GM19351 (cell line): ENCODE data around the gene LMAN2L.
"Not testable (repeated sequence)": the region's sequence is repeated elsewhere in the genome, so short reads cannot be mapped to it uniquely, and the experiment has no call there.

Experiments
- ATAC-seq: cut with Tn5 transposase; IDR thresholded peaks from one replicate; pipeline ENCODE4 v1.9.1; 2021; ENCODE audit warnings: mild to moderate bottlenecking, moderate library complexity; ENCODE audit not compliant: unreplicated experiment

Gene LMAN2L

GRCh38 chr2:96688649-96689430 lies 51.0 kb downstream of the LMAN2L start:
- no peak for ATAC-seq

- ATAC-seq: no peak
These were observed 51.9 kb downstream of the LMAN2L start for GRCh38 chr2:96687711-96688640.

- ATAC-seq: no peak
These were observed 52.6 kb downstream of the LMAN2L start for GRCh38 chr2:96687266-96687665.

GRCh38 chr2:96685577-96686459 lies 54.0 kb downstream of the LMAN2L start:
- no peak for ATAC-seq

GRCh38 chr2:96684883-96685576 lies 54.8 kb downstream of the LMAN2L start:
- ATAC-seq: no peak

- ATAC-seq: no peak
These were observed 55.7 kb downstream of the LMAN2L start for GRCh38 chr2:96683972-96684820.

- no peak for ATAC-seq
These were observed 56.6 kb downstream of the LMAN2L start for GRCh38 chr2:96683307-96683706.

GRCh38 chr2:96681540-96681939 lies 58.3 kb downstream of the LMAN2L start:
- ATAC-seq: no peak

GRCh38 chr2:96680561-96681141 lies 59.2 kb downstream of the LMAN2L start:
- no peak for ATAC-seq

GRCh38 chr2:96679848-96680247 lies 60.0 kb downstream of the LMAN2L start:
- no peak for ATAC-seq

- no peak for ATAC-seq
These were observed 70.2 kb downstream of the LMAN2L start for GRCh38 chr2:96669539-96670215.

- ATAC-seq: no peak
These were observed 71.1 kb downstream of the LMAN2L start for GRCh38 chr2:96668771-96669170.

GRCh38 chr2:96665717-96666116 lies 74.1 kb downstream of the LMAN2L start:
- not testable (repeated sequence) for ATAC-seq

- no peak for ATAC-seq
These were observed 74.7 kb downstream of the LMAN2L start for GRCh38 chr2:96665083-96665569.

GRCh38 chr2:96664366-96664925 lies 75.4 kb downstream of the LMAN2L start:
- ATAC-seq: no peak

- ATAC-seq: no peak
These were observed 76.0 kb downstream of the LMAN2L start for GRCh38 chr2:96663829-96664228.

- ATAC-seq: no peak
These were observed 76.7 kb downstream of the LMAN2L start for GRCh38 chr2:96663177-96663576.

GRCh38 chr2:96662360-96662759 lies 77.5 kb downstream of the LMAN2L start:
- no peak for ATAC-seq
